Breast epithelium (tissue), 3 donors: ENCODE measurements around the gene TMEM266.

Experiments
- CTCF ChIP-seq, 3 donors: fragments of 450-650 bp; IDR thresholded peaks; one replicate each; pipeline ENCODE4 v1.5.1; 2016 to 2017; ENCODE audit warnings: antibody characterized with exemption in 3 of 3, mild to moderate bottlenecking in 3 of 3, moderate library complexity in 3 of 3
- POLR2A ChIP-seq: fragments of 450-650 bp; IDR thresholded peaks from one replicate; pipeline ENCODE4 v1.6.1; 2016; ENCODE audit warnings: antibody characterized with exemption, mild to moderate bottlenecking, moderate library complexity

DNA sequence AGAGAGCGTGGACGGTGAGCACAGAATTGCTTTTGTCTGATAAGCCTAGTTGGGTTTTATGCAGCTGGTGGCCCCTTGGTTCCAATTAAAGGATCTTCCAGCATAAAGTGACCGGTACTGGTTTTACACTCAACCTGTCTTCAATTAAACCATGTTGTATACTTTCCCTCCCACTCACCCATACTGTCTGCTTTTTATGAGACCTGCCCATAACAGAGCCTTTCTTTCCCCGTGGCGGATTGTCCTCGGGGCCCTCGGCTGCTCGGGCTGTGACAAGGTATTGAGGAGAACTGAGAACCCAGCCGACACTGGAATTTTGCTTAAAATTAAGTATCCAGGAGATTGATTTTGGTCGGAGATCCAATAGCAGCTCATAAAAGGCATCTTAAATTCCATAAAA lies 98.4 kb downstream of the TMEM266 start:
- TF ChIP-seq CTCF (IDR thresholded peaks at IDR 0.05) (no peak), POLR2A (no peak)
